Activated naive CD8-positive, alpha-beta T cell treated with anti-CD3 and anti-CD28 coated beads, Interleukin-2, amount 10 ng/mL, durations not matched to agents 7 days and 5 days (primary cell): ENCODE results near the gene CARD14. TPM values are rescaled to one million over a fixed set of nuclear protein-coding genes. Genes with fewer than 3 reads are reported as not detected.

Experiments
- ATAC-seq: fragments of 150-1000 bp; cut with Tn5 transposase; one replicate; pipeline ENCODE4 v1.10.0; 2021; ENCODE audit warnings: low read depth, moderate library complexity
- POLR2A ChIA-PET: fragments of 350-600 bp; sonication (Branson Sonifier 250); formaldehyde crosslinking; loops from one replicate; lab custom pipeline; 2021; ENCODE audit warnings: antibody characterized with exemption; lab: Charles Lee
- DNase-seq: peaks from one replicate; pipeline ENCODE4 v3.0.0; 2021
- H3K27ac Mint-ChIP-seq: one replicate; pipeline ENCODE4 v1.8.0; 2022; ENCODE audit warnings: mild to moderate bottlenecking, mixed read lengths
- H3K27me3 Mint-ChIP-seq: one replicate; pipeline ENCODE4 v1.8.0; 2022; ENCODE audit warnings: mild to moderate bottlenecking, moderate library complexity, mixed read lengths
- H3K36me3 Mint-ChIP-seq: one replicate; pipeline ENCODE4 v1.8.0; 2021; ENCODE audit warnings: mild to moderate bottlenecking, mixed read lengths
- H3K4me1 Mint-ChIP-seq: one replicate; pipeline ENCODE4 v1.8.0; 2021; ENCODE audit warnings: mixed read lengths
- H3K4me3 Mint-ChIP-seq: one replicate; pipeline ENCODE4 v1.8.0; 2022; ENCODE audit warnings: mild to moderate bottlenecking, moderate library complexity, mixed read lengths
- H3K9me3 Mint-ChIP-seq: one replicate; pipeline ENCODE4 v1.8.0; 2021; ENCODE audit warnings: mixed read lengths
- total RNA-seq, 2 experiments: library from RNA; stranded (reverse); gene quantifications; one replicate each; pipeline ENCODE4 v1.2.3, GENCODE V29; 2021

CARD14 gene
- total RNA-seq, 2 experiments from 2014 or later = not detected

GRCh38 chr17:80182118-80182844, 12.5 kb downstream of the CARD14 start:
- POLR2A ChIA-PET = no interaction called here
- H3K36me3 Mint-ChIP-seq = no peaks in the 10 kb centered on the region
- no peak for DNase-seq
- no peak overlapping the region for H3K27ac Mint-ChIP-seq
- no peak overlapping the region for H3K4me3 Mint-ChIP-seq
- no peak for ATAC-seq
- peaks cover 4% of the 10 kb centered on the region for H3K27me3 Mint-ChIP-seq
- no peaks in the 10 kb centered on the region for H3K4me1 Mint-ChIP-seq
- H3K9me3 Mint-ChIP-seq = no peaks in the 10 kb centered on the region

GRCh38 chr17:80182845-80183223, 13.0 kb downstream of the CARD14 start:
- Mint-ChIP-seq H3K27ac (no peak overlapping the region), H3K36me3 (no peaks in the 10 kb centered on the region), H3K4me3 (no peak overlapping the region), H3K27me3 (peaks cover 4% of the 10 kb centered on the region), H3K4me1 (no peaks in the 10 kb centered on the region), H3K9me3 (no peaks in the 10 kb centered on the region)
- ATAC-seq (no peak), DNase-seq (no peak)
- POLR2A ChIA-PET = interaction anchor here (1.4 kb wide), 1 partner anchor 81 kb away, joined by 3 read pairs; the partner anchor contains the start of gene GAA

- Mint-ChIP-seq H3K27me3 (peaks cover 4% of the 10 kb centered on the region), H3K4me1 (no peaks in the 10 kb centered on the region), H3K9me3 (no peaks in the 10 kb centered on the region), H3K27ac (no peak overlapping the region), H3K36me3 (no peaks in the 10 kb centered on the region), H3K4me3 (no peak overlapping the region)
- no peak for DNase-seq
- POLR2A ChIA-PET = interaction anchor here (0.9 to 1.4 kb wide), 2 partner anchors 16 to 82 kb away, joined by 3 read pairs; partner anchors contain the start of gene GAA
- ATAC-seq = no peak
Measured at GRCh38 chr17:80183581-80184422, 14.0 kb downstream of the CARD14 start.

- H3K27me3 Mint-ChIP-seq = peaks cover 2% of the 10 kb centered on the region
- no peaks in the 10 kb centered on the region for H3K9me3 Mint-ChIP-seq
- ATAC-seq (no peak), DNase-seq (no peak)
- no peaks in the 10 kb centered on the region for H3K36me3 Mint-ChIP-seq
- no peak overlapping the region for H3K27ac Mint-ChIP-seq
- POLR2A ChIA-PET = interaction anchor here (0.9 to 1.4 kb wide), 2 partner anchors 17 to 83 kb away, joined by 3 read pairs; partner anchors contain the start of gene GAA
- no peak overlapping the region for H3K4me3 Mint-ChIP-seq
- no peaks in the 10 kb centered on the region for H3K4me1 Mint-ChIP-seq
Measured at GRCh38 chr17:80184423-80184714, 14.5 kb downstream of the CARD14 start.

GRCh38 chr17:80185968-80186367, 16.1 kb downstream of the CARD14 start:
- Mint-ChIP-seq H3K36me3 (no peaks in the 10 kb centered on the region), H3K27ac (no peak overlapping the region), H3K27me3 (no peaks in the 10 kb centered on the region), H3K4me1 (no peaks in the 10 kb centered on the region), H3K4me3 (no peak overlapping the region), H3K9me3 (no peaks in the 10 kb centered on the region)
- ATAC-seq (no peak), DNase-seq (no peak)
- POLR2A ChIA-PET = no interaction called here

- no peaks in the 10 kb centered on the region for H3K9me3 Mint-ChIP-seq
- H3K4me3 Mint-ChIP-seq = no peak overlapping the region
- DNase-seq = no peak
- no peaks in the 10 kb centered on the region for H3K36me3 Mint-ChIP-seq
- no peaks in the 10 kb centered on the region for H3K4me1 Mint-ChIP-seq
- no peak overlapping the region for H3K27ac Mint-ChIP-seq
- no peaks in the 10 kb centered on the region for H3K27me3 Mint-ChIP-seq
- POLR2A ChIA-PET = no interaction called here
- ATAC-seq = no peak
Measured at GRCh38 chr17:80187090-80187489, 17.3 kb downstream of the CARD14 start.

GRCh38 chr17:80187515-80187941, 17.7 kb downstream of the CARD14 start:
- no peak overlapping the region for H3K4me3 Mint-ChIP-seq
- H3K36me3 Mint-ChIP-seq = no peaks in the 10 kb centered on the region
- ATAC-seq (no peak), DNase-seq (no peak)
- H3K9me3 Mint-ChIP-seq = no peaks in the 10 kb centered on the region
- no peaks in the 10 kb centered on the region for H3K4me1 Mint-ChIP-seq
- no peaks in the 10 kb centered on the region for H3K27me3 Mint-ChIP-seq
- POLR2A ChIA-PET = no interaction called here
- H3K27ac Mint-ChIP-seq = no peak overlapping the region

- DNase-seq = no peak
- Mint-ChIP-seq H3K27ac (no peak overlapping the region), H3K9me3 (no peaks in the 10 kb centered on the region), H3K4me1 (no peaks in the 10 kb centered on the region), H3K4me3 (no peak overlapping the region), H3K27me3 (peaks cover 11% of the 10 kb centered on the region), H3K36me3 (no peaks in the 10 kb centered on the region)
- POLR2A ChIA-PET = no interaction called here
- no peak for ATAC-seq
Measured at GRCh38 chr17:80189611-80190010, 19.8 kb downstream of the CARD14 start.

GRCh38 chr17:80190716-80191115, 20.9 kb downstream of the CARD14 start:
- peaks cover 11% of the 10 kb centered on the region for H3K27me3 Mint-ChIP-seq
- no peak for DNase-seq
- H3K9me3 Mint-ChIP-seq = no peaks in the 10 kb centered on the region
- H3K27ac Mint-ChIP-seq = no peak overlapping the region
- ATAC-seq = no peak
- H3K4me3 Mint-ChIP-seq = no peak overlapping the region
- H3K4me1 Mint-ChIP-seq = no peaks in the 10 kb centered on the region
- POLR2A ChIA-PET = interaction anchor here (0.7 kb wide), 1 partner anchor 105 kb away, joined by 3 read pairs; no protein-coding TSS in a partner anchor
- H3K36me3 Mint-ChIP-seq = no peaks in the 10 kb centered on the region

GRCh38 chr17:80191192-80191591, 21.4 kb downstream of the CARD14 start:
- no peak overlapping the region for H3K4me3 Mint-ChIP-seq
- DNase-seq (no peak), ATAC-seq (no peak)
- no peaks in the 10 kb centered on the region for H3K4me1 Mint-ChIP-seq
- H3K27ac Mint-ChIP-seq = no peak overlapping the region
- no peaks in the 10 kb centered on the region for H3K9me3 Mint-ChIP-seq
- H3K36me3 Mint-ChIP-seq = no peaks in the 10 kb centered on the region
- POLR2A ChIA-PET = interaction anchor here (0.7 kb wide), 1 partner anchor 105 kb away, joined by 3 read pairs; no protein-coding TSS in a partner anchor
- H3K27me3 Mint-ChIP-seq = peaks cover 11% of the 10 kb centered on the region

- H3K4me3 Mint-ChIP-seq = no peak overlapping the region
- POLR2A ChIA-PET = no interaction called here
- H3K36me3 Mint-ChIP-seq = no peaks in the 10 kb centered on the region
- DNase-seq (no peak), ATAC-seq (no peak)
- no peaks in the 10 kb centered on the region for H3K9me3 Mint-ChIP-seq
- peaks cover 11% of the 10 kb centered on the region for H3K27me3 Mint-ChIP-seq
- no peak overlapping the region for H3K27ac Mint-ChIP-seq
- H3K4me1 Mint-ChIP-seq = no peaks in the 10 kb centered on the region
Measured at GRCh38 chr17:80191865-80192661, 22.2 kb downstream of the CARD14 start.

GRCh38 chr17:80195141-80195540, 25.3 kb downstream of the CARD14 start:
- Mint-ChIP-seq H3K9me3 (no peaks in the 10 kb centered on the region), H3K27me3 (peaks cover 11% of the 10 kb centered on the region), H3K36me3 (no peaks in the 10 kb centered on the region), H3K4me3 (no peak overlapping the region), H3K27ac (no peak overlapping the region), H3K4me1 (no peaks in the 10 kb centered on the region)
- POLR2A ChIA-PET = no interaction called here
- ATAC-seq = no peak
- no peak for DNase-seq
